H9 (cell line): Measurements from ENCODE around the gene TERB1. TPM values are rescaled to one million over a fixed set of nuclear protein-coding genes. Genes with fewer than 3 reads are reported as not detected.

Experiments used
- DNase-seq: peaks from one replicate; pipeline ENCODE4 v3.0.0-alpha.2; 2017
- H2AFZ ChIP-seq: one replicate; pipeline ENCODE4 v1.6.1; 2013; ENCODE audit warnings: mild to moderate bottlenecking, low read length, control low read depth, moderate library complexity
- H2AK5ac ChIP-seq: 2 replicates; pipeline ENCODE4 v1.6.1; 2013; ENCODE audit warnings: low read length, control low read depth, mixed read lengths; ENCODE audit not compliant: insufficient read length
- H2BK120ac ChIP-seq: one replicate; pipeline ENCODE4 v1.6.1; 2013; ENCODE audit warnings: low read depth, mild to moderate bottlenecking, low read length, control low read depth, inconsistent platforms; ENCODE audit not compliant: poor library complexity, severe bottlenecking
- H2BK12ac ChIP-seq: 2 replicates; pipeline ENCODE4 v1.6.1; 2013; ENCODE audit warnings: low read length, control low read depth, mixed read lengths, low read depth; ENCODE audit not compliant: insufficient read length
- H2BK15ac ChIP-seq: 2 replicates; pipeline ENCODE4 v1.6.1; 2013; ENCODE audit warnings: low read depth, low read length, control low read depth
- H2BK20ac ChIP-seq: one replicate; pipeline ENCODE4 v1.6.1; 2013; ENCODE audit warnings: low read depth, mild to moderate bottlenecking, low read length, control low read depth, inconsistent platforms; ENCODE audit not compliant: poor library complexity, severe bottlenecking
- H2BK5ac ChIP-seq: 2 replicates; pipeline ENCODE4 v1.6.1; 2013; ENCODE audit warnings: low read length, control low read depth, mixed read lengths; ENCODE audit not compliant: insufficient read length
- H3K14ac ChIP-seq: 2 replicates; pipeline ENCODE4 v1.6.1; 2013; ENCODE audit warnings: low read length, control low read depth; ENCODE audit not compliant: insufficient read depth
- H3K18ac ChIP-seq: 2 replicates; pipeline ENCODE4 v1.6.1; 2013; ENCODE audit warnings: low read depth, mild to moderate bottlenecking, mixed read lengths, low read length, control low read depth; ENCODE audit not compliant: insufficient read length
- H3K23ac ChIP-seq: 2 replicates; pipeline ENCODE4 v1.6.1; 2013; ENCODE audit warnings: low read length, control low read depth, mixed read lengths, low read depth; ENCODE audit not compliant: insufficient read length
- H3K23me2 ChIP-seq: 2 replicates; pipeline ENCODE4 v1.6.1; 2013; ENCODE audit warnings: low read depth, mild to moderate bottlenecking, mixed read lengths, low read length, control low read depth; ENCODE audit not compliant: insufficient read length, poor library complexity, severe bottlenecking
- H3K27ac ChIP-seq: 2 replicates; pipeline ENCODE4 v1.5.1; 2013; ENCODE audit warnings: low read length, control low read depth, mixed read lengths, low read depth; ENCODE audit not compliant: insufficient read length
- H3K27me3 ChIP-seq: 2 replicates; pipeline ENCODE4 v1.6.1; 2013; ENCODE audit warnings: low read length, control low read depth, inconsistent platforms; ENCODE audit not compliant: insufficient read depth
- H3K4ac ChIP-seq: 2 replicates; pipeline ENCODE4 v1.6.1; 2013; ENCODE audit warnings: low read depth, mild to moderate bottlenecking, control low read depth, inconsistent platforms, low read length, moderate library complexity
- H3K4me1 ChIP-seq: 2 replicates; pipeline ENCODE4 v1.6.1; 2013; ENCODE audit warnings: low read length, control low read depth, inconsistent platforms; ENCODE audit not compliant: insufficient read depth
- H3K4me2 ChIP-seq: 2 replicates; pipeline ENCODE4 v1.6.1; 2013; ENCODE audit warnings: low read length, control low read depth, mixed read lengths; ENCODE audit not compliant: insufficient read length, insufficient read depth
- H3K56ac ChIP-seq: 2 replicates; pipeline ENCODE4 v1.6.1; 2013; ENCODE audit warnings: low read depth, mild to moderate bottlenecking, mixed read lengths, low read length, control low read depth; ENCODE audit not compliant: insufficient read length
- H3K79me1 ChIP-seq: 2 replicates; pipeline ENCODE4 v1.6.1; 2013; ENCODE audit warnings: low read depth, mild to moderate bottlenecking, moderate library complexity, low read length, control low read depth, inconsistent platforms; ENCODE audit not compliant: insufficient read depth, poor library complexity, severe bottlenecking
- H3K79me2 ChIP-seq: 2 replicates; pipeline ENCODE4 v1.6.1; 2013; ENCODE audit warnings: low read length, control low read depth, inconsistent platforms; ENCODE audit not compliant: insufficient read depth
- H3K9ac ChIP-seq: 2 replicates; pipeline ENCODE4 v1.6.1; 2013; ENCODE audit warnings: low read length, control low read depth, mixed read lengths; ENCODE audit not compliant: insufficient read length; ENCODE audit errors: extremely low read depth
- H3K9me3 ChIP-seq: one replicate; pipeline ENCODE4 v1.6.1; 2013; ENCODE audit warnings: low read depth, low read length, inconsistent platforms; ENCODE audit not compliant: control insufficient read depth
- H3T11ph ChIP-seq: one replicate; pipeline ENCODE4 v1.6.1; 2013; ENCODE audit warnings: mild to moderate bottlenecking, low read length, control low read depth, inconsistent platforms
- H4K20me1 ChIP-seq: one replicate; pipeline ENCODE4 v1.6.1; 2013; ENCODE audit not compliant: control insufficient read depth, insufficient read length, insufficient read depth
- H4K5ac ChIP-seq: 2 replicates; pipeline ENCODE4 v1.6.1; 2013; ENCODE audit warnings: low read depth, mild to moderate bottlenecking, mixed read lengths, low read length, control low read depth; ENCODE audit not compliant: insufficient read length
- H4K8ac ChIP-seq: replicated peaks from 2 replicates; pipeline ENCODE4 v1.6.1; 2013; ENCODE audit warnings: low read length, control low read depth, mixed read lengths, low read depth; ENCODE audit not compliant: insufficient read length
- H4K91ac ChIP-seq: 2 replicates; pipeline ENCODE4 v1.6.1; 2013; ENCODE audit warnings: low read depth, mild to moderate bottlenecking, moderate library complexity, mixed read lengths, low read length, control low read depth; ENCODE audit not compliant: insufficient read length
- H3K27ac Mint-ChIP-seq, 3 experiments: 2 replicates in 2 of 3; 3 replicates in 1 of 3; pipeline ENCODE4 v1.8.0; 2020 to 2021; ENCODE audit warnings: mixed read lengths in 3 of 3, mild to moderate bottlenecking in 1 of 3, moderate library complexity in 1 of 3
- H3K27me3 Mint-ChIP-seq: 2 replicates; pipeline ENCODE4 v1.8.0; 2021; ENCODE audit warnings: low read depth, mild to moderate bottlenecking, moderate library complexity, mixed read lengths
- H3K36me3 Mint-ChIP-seq, 3 experiments: 2 replicates in 2 of 3; 3 replicates in 1 of 3; pipeline ENCODE4 v1.8.0; 2020 to 2021; ENCODE audit warnings: low read depth in 3 of 3, mixed read lengths in 3 of 3; ENCODE audit not compliant: insufficient read depth in 1 of 3
- H3K4me1 Mint-ChIP-seq, 2 experiments: 2 replicates each; pipeline ENCODE4 v1.8.0; 2020; ENCODE audit warnings: mixed read lengths in 2 of 2
- H3K4me3 Mint-ChIP-seq, 2 experiments: 2 replicates in 1 of 2; 3 replicates in 1 of 2; pipeline ENCODE4 v1.8.0; 2020 to 2021; ENCODE audit warnings: mild to moderate bottlenecking in 2 of 2, mixed read lengths in 2 of 2, moderate library complexity in 1 of 2
- H3K9me3 Mint-ChIP-seq, 2 experiments: 2 replicates in 1 of 2; 3 replicates in 1 of 2; pipeline ENCODE4 v1.8.0; 2020; ENCODE audit warnings: mild to moderate bottlenecking in 2 of 2, mixed read lengths in 2 of 2, moderate library complexity in 1 of 2
- CTCF ChIP-seq: fragments of 200-600 bp; sonication (generic); conservative IDR thresholded peaks from 3 replicates; pipeline ENCODE4 v1.8.0; 2021; ENCODE audit warnings: antibody characterized with exemption, mild to moderate bottlenecking
- WGBS: extraction: QIAGEN DNeasy Blood & Tissue Kit; methylation state at CpG from one replicate; pipeline ENCODE4 v1.1.7; 2013; ENCODE audit warnings: missing lambda C conversion rate, low lambda C conversion rate, mixed read lengths; ENCODE audit not compliant: insufficient read length; ENCODE audit errors: extremely low coverage; 5-methylcytosine and 5-hydroxymethylcytosine counted together
- total RNA-seq: library from RNA; stranded (reverse); gene quantifications from 2 replicates; pipeline ENCODE4 v1.2.1, GENCODE V29; 2021

Gene TERB1
- total RNA-seq, 1 experiment from 2014 or later: not detected

- peaks cover 2 to 16% of the 10 kb centered on the region in 2 experiments; a peak in 3 of 4 replicates for H3K4me1 Mint-ChIP-seq
Measured at GRCh38 chr16:66845080-66845410, 43.7 kb upstream of the TERB1 start.

More at GRCh38 chr16:66845080-66845410, 43.7 kb upstream of the TERB1 start:
- Histone ChIP-seq H3K56ac (no peak overlapping the region), H4K91ac (no peak overlapping the region), H3K79me2 (no peaks in the 10 kb centered on the region), H3K27me3 (peaks cover 17% of the 10 kb centered on the region), H3K18ac (no peak overlapping the region), H3K14ac (no peak overlapping the region), H4K8ac (no peak overlapping the region), H3K4me1 (no peaks in the 10 kb centered on the region; the same call in 1 of the 2 replicates), H3K4ac (no peak overlapping the region), H3K4me2 (peak overlapping the region; percentile 67), H2BK5ac (no peak overlapping the region), H3T11ph (no peak overlapping the region), H4K5ac (no peak overlapping the region), H2BK12ac (no peak overlapping the region), H2AK5ac (no peak overlapping the region), H3K27ac (no peak overlapping the region), H2BK20ac (no peak overlapping the region), H3K9ac (no peak overlapping the region), H2AFZ (no peak overlapping the region), H3K23ac (no peak overlapping the region), H2BK120ac (no peak overlapping the region), H3K9me3 (no peaks in the 10 kb centered on the region), H3K79me1 (no peaks in the 10 kb centered on the region), H3K23me2 (peaks cover 13% of the 10 kb centered on the region), H2BK15ac (no peak overlapping the region), H4K20me1 (no peaks in the 10 kb centered on the region)
- WGBS: no CpG with 5 or more reads among the region's 10 CpGs
- Mint-ChIP-seq H3K27ac (no peak overlapping the region), H3K9me3 (no peaks in the 10 kb centered on the region), H3K4me3 (peak overlapping the region; percentile 68 to 81), H3K27me3 (peaks cover 82% of the 10 kb centered on the region), H3K36me3 (no peaks in the 10 kb centered on the region; a peak in 1 of 7 replicates)
- DNase-seq: no peak
- TF ChIP-seq CTCF: no peak
